GM21367 (cell line): ENCODE measurements around the gene XG.
"Not testable (repeated sequence)": the region's sequence is repeated elsewhere in the genome, so short reads cannot be mapped to it uniquely, and the experiment has no call there.

Experiments used
- ATAC-seq: cut with Tn5 transposase; IDR thresholded peaks from one replicate; pipeline ENCODE4 v1.9.1; 2021; ENCODE audit not compliant: unreplicated experiment

XG gene

DNA sequence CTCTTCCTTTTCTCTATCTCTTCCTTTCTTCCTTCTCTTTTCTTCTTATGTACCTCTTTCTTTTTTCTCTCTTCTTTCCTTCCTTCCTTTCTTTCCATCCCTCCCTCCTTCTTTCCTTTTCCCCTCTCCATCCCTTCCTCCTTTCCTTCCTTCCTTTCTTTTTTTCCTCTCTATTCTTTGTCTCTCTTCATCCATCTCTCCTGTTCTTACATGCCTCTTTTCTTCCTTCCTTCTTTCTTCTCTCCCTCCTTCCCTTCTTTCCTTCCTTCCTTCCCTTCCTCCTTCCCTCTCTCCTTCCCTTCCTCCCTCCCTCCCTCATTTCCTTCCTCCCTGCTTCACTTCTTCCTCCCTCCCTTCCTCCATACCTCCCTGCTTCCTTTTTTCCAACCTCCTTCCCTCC, 19.2 kb upstream of the XG start:
- no peak for ATAC-seq

DNA sequence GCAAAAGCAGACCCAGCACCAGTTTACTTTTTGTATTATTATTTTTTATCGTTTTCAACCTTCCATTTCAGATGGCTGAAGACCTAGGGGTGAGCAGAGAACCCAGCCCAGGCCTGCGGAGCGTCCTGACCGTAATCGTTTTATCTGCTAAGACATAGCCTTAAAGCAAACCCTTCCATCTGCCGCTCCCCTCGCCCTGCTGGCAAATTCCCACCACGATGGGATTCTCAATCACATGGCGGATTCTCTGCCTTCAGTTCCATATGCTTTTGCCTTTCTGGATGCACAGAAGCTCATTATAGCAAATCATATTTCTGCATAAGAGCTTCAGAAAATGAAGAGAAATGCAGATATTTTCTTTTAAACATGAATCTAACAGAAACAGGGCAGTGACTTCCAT, 18.6 kb upstream of the XG start:
- ATAC-seq: no peak

DNA sequence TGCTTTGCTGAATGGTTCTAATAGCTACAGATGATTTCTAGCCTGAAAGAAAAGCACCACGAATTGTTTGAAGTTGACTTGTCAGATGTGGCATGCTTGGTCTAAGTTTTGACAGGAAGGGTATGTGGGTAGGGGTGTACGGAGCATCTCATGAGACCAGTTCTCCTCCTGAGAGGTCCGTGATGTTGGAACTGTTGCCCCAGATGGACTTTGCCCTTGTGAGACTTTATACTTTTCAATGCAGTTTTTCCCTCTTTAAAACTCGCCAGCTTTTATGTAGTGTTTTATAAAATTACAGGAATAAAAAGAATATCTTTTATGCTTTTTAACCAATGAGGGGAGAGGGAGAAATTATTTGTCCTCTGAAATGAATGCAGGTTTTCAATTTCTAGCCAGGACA, 16.6 kb upstream of the XG start:
- ATAC-seq: no peak

DNA sequence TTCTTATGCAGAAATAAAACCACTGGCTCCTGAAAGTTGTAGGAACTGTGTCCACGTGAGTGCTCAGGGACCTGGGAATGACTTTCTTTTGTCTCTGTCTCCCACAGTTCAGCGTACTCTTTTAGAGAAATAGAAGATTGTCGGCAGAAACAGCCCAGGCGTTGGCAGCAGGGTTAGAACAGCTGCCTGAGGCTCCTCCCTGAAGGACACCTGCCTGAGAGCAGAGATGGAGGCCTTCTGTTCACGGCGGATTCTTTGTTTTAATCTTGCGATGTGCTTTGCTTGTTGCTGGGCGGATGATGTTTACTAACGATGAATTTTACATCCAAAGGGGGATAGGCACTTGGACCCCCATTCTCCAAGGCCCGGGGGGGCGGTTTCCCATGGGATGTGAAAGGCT, 11.2 kb upstream of the XG start:
- ATAC-seq: no peak

DNA sequence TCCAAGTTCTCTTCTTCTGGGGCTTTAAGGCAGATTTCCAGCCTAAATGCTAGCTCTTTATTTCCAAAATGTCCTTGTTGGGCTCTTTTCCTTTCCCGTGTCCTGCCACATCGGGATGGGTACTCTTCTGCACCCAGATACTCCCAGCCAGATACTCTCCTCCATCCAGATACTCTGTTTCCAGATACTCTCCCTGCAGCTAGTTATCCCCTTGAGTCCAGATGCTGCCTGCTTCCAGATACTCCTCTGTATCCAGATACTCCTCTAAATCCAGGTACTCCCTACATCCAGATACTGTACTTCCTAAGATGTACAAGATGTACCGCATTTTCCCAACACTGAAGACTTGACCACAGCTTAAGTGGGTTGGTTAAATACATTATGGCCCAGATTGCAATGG, 10.5 kb upstream of the XG start:
- ATAC-seq: no peak

DNA sequence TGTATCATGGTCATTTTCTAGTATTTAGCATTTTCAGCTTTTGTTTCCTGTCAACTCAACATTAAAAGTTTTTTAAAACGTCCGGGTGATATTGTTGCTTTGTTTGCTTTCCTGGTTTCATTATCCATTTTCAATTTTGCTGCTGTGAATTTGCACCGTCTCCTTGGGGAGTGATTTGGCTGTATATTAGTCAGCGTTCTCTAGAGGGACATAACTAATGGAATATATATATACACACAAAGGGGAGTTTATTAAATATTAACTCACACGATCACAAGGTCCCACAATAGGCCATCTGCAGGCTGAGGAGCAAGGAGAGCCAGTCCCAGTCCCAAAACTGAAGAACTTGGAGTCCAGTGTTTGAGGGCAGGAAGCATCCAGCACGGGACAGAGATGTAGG, 5.6 kb upstream of the XG start:
- ATAC-seq: not testable (repeated sequence)

DNA sequence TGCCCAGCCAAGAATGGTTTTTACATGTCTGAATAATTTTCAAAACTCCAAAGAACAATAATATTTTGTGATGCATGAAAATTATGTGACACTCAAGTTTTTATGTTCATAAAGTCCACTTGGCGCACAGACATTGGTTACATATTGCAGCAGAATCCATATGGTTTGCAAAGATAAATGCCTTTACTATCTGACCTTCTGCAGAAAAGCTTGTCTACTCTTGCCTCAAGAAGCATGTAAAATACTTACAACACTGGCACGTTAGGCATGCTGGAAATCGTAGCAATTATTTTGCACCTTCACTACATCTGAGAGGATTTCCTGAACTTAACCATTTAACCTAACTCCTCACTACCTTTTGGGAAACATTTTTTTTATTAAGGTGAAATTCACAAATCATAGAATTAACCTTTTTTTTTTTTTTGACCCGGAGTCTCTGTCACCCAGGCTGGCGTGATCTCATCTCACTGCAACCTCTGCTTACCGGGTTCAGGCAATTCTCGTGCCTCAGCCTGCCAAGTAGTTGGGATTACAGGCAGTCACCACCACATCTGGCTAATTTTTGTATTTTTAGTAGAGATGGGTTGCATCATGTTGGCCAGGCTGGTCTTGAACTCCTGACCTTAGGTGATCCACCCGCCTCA, 3.5 kb upstream of the XG start:
- no peak for ATAC-seq

DNA sequence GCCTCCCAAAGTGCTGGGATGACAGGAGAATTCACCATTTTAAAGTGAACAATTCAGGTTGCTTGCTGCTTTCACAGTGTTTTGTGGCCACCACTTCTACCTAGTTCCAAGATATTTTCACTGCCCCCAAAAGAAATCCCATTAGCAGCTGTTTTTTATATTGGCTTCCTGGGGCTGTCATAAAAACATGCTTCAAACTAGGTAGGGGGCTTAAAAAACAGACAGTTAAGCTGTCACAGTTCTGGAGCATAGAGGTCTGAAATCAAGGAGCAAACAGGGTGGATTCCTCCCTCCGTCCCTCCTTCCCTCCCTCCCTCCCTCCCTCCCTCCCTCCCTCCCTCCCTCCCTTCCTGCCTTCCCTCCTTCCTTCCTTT, 3.0 kb upstream of the XG start:
- ATAC-seq: no peak

DNA sequence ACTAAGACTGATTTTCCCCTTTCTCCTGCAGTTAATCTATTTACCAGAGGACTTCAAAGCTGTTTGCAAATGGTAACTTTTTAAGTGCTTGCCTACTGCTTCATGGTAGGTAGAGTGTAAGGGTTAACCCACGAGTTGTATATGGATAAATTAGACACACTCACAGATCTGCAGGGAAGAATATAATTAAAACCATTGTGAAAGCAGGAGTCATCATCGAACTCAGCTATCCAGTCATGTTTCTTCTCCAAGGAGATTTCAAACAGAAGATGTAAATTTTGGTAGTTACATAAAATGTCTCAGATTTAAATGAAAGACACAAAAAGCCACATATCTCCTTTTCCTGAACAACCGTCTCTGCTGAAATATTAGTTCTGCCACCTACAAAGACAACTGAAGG, 549 bp upstream of the XG start:
- no peak for ATAC-seq

DNA sequence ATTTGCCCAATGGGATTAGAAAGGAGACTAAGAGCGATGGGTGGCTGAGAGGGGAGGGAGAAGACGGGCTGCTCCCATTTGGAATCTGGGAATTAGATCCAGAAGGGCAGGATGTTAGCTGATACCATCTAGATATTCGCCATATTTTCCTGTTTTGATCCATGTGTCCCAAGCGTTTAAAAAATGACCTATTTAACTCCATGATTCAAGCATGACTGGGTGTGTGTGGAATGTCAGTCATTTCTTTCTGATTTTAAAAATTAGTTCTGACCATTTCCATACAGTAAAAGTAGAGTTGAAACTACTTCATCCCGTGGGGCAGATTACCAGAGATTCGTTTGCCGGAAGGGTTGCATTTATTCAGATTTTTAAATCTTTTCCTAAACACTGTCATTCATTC, 601 bp downstream of the XG start:
- ATAC-seq: not testable (repeated sequence)

DNA sequence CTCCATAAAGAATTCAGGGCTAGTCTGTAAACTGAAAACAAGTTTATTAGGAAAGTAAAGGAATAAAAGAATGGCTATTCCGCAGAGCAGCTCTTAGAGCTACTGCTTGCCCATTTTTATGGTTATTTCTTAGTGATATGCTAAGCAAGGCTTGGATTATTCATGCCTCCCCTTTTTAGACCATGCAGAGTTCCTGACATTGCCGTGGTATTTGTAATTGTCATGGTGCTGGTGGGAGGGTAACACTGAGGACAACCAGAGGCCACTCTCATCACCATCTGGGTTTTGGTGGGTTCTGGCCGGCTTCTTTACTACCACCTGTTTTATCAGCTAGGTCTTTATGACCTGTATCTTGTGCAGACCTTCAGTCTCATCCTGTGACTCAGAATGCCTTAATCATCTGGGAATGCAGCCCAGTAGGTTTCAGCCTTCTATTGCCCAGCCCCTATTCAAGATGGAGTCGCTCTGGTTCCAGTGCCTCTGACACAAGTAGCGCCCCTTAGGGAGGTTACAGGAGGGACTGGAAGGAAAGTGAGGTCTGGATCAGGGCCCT, 3.4 kb downstream of the XG start:
- ATAC-seq: not testable (repeated sequence)

DNA sequence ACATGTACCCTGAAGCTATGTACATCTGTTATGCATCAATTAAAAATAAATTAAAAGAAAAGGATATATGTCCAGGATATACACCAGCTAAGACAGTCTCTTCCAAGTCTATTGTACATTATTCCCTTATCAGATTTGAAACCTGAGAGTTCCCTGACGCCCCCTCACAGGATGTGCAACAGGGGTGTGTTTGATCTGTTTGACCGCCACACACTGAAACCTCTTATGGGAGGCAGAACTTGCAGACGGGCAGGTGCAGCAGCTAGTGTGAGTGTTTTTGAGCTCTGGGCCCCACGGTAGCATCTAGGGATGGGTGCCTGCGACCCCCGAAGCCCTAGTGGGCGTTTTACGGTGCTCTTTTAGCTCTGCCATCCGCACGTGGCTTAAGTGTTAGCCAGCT, 4.7 kb downstream of the XG start:
- ATAC-seq: no peak

DNA sequence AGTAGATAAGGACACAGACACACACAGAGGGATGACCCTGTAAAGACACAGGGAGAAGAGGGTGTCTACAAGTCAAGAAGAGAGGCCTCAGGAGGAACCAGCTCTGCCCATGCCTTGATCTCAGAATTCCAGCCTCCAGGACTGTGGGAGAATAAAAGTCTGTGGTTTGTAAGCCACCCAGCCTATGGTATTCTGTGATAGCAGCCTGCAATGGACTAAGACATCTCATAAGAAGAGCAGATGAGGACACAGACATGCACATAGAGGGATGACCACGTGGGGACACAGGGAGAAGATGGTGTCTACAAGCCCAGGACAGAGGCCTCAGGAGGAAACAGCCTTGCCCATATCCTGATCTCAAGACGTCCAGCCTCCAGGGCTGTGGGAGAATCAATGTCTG, 9.4 kb downstream of the XG start:
- ATAC-seq: no peak

DNA sequence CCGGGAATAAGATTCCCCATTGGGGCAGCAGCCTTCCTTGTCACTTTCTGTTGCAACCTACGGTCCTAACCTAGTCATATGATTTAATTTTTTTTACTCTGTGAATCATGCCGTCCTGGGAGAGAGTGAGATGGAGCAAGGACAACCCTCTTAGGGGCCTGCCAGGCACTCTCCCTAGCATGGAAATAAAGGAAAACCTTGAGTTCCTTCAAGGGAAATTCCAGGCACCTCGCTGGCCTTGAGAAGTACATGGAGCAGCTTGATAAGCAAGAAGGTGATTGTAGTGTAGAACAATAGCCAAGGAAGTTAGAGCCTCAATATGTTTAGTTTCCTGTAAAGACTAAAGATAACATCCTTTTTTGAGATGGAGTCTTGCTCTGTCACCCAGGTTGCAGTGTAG, 10.8 kb downstream of the XG start:
- ATAC-seq: not testable (repeated sequence)

DNA sequence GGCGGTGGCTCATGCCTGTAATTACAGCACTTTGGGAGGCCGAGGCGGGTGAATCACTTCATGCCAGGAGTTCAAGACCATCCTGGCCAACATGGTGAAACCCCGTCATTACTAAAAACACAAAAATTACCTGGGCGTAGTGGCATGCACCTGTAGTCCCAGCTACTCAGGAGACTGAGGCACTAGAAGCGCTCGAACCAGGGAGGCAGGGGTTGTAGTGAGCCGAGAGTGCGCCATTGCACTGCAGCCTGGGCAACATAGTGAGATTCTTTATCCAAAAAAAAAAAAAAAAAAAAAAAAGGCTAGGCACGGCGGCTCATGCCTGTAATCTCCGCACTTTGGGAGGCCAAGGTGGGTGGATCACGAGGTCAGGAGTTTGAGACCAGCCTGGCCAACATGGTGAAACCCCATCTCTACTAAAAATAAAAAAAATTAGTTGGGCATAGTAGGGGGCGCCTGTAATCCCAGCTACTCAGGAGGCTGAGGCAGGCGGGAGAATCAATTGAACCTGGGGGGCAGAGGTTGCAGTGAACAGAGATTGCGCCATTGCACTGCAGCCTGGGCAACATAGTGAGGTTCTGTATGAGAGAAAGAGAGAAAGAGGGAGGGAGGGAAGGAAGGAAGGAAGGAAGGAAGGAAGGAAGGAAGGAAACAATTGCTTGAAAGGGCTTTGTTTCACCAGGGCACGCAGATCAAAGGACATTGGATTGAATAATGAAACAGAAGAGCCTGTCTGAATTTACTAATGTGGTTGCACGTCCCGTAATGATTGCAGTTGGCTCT, 13.1 kb downstream of the XG start:
- ATAC-seq: not testable (repeated sequence)

DNA sequence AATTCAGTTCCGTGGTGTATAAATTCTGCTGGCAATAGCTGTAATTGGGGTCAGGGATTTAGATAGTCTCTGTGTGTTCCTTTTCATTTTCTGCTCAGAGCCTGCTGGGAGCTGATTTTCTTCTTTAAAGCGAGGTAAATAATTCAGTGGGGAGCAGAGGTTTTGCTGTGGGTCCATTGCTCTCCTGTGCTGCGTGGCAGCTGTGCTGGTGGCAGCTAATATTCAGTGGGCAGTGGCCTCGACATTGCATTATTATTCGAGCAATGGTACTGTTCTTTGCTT, 13.7 kb downstream of the XG start:
- ATAC-seq: no peak

DNA sequence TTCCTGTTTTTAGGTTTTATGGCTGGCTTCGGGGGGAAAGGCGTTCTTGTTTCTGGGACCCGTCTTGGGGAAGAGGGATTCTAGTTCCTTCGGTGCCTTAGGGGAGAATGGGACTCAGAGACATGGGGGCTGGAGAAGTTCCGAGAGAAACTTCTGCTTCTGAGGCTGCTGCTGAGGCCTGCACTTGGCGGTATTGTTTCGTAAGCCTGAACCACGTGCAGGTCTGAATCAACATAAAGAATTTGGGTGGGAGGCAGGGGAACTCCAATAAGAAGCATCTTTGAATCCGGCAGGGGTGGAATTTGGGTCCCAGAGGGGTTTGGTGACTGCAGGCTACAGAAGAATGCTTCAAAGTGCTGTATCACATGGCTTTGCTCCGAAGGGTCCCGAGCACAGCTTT, 15.1 kb downstream of the XG start:
- no peak for ATAC-seq

DNA sequence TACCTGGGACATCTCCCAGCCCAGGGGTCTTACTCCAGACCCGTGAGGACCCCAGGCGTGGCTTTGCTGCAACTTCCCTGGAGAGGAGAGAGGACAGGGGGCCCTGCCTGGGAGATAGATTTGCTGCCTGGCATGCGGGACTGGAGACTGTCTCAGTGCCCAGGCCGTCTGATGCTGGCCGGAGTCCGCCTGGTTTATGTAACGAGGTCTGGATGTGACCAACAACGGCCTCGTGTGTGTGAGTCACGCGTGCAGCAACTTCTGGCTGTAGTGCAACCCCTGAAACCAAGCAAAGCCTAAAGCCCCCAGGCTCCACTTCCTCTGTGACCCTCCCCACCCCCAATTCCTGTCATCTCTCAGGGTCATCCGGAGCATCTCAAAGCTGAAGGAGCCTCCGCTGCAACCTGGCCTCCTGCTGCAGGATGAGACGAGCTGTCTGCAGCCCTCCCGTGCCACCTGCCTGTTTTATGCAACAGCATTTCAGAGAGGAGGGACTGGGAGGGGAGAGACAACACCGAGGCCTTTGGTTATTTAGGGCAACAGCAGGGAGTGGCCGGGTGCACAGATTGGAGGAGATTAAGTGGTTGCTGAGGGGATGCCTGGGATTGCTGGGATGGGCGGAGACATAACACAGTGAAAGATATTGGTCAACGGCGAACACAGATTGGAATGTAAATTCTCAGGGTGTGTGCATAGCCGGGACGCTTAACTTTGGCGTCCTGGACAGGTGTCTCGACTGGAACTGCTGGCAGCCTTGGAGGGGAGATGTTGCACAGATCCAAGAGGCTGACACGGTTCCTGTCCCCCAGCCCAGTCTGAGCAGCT, 16.0 kb downstream of the XG start:
- no peak for ATAC-seq

DNA sequence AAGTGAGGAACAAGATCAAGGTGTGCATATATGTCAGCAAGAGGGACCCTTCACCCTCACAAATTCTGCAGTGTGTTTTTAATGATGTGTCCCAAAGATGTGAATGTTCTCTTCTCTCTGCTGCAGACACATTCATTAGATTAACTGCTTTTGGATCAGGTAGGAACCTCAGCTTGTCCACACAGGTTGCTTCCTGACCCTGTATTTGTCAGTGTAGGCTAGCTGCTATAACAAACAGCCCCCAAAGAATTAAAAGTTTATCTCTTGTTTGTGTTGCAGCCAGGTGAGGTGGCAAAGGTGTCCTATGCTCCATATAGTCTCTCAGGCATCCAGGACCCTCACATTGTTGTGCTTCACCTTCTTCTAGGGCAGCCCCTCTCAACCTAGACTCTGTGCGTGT, 17.8 kb downstream of the XG start:
- ATAC-seq: no peak

DNA sequence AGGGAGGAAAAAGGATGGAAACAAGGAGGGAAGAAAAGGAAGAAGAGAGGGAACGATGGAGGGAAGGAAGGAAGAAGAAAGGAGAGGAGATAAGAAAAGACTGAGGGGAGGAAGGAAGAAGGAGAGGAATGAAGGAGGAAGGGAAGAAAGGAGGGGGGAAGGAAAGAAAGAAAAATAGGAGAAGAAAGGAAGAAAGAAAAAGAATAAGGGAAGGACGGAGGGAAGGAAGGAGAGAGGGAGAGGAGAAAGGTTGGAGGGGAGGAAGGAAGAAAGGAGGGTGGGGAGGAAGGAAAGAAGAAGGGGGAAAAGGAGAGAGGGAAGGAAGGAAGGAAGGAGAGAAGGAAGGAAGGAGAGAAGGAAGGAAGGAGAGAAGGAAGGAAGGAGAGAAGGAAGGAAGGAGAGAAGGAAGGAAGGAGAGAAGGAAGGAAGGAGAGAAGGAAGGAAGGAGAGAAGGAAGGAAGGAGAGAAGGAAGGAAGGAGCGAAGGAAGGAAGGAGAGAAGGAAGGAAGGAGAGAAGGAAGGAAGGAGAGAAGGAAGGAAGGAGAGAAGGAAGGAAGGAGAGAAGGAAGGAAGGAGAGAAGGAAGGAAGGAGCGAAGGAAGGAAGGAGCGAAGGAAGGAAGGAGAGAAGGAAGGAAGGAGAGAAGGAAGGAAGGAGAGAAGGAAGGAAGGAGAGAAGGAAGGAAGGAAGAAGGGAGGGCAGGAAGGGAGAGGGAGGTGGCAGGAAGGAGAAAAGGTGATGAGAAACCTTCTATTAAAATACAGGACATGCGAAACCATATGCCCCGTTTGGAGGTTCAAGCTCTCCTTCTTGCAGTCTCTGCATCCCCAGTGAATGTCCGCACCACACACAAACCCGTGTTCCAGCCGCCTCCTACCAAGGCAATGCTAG, 21.6 kb downstream of the XG start:
- not testable (repeated sequence) for ATAC-seq

DNA sequence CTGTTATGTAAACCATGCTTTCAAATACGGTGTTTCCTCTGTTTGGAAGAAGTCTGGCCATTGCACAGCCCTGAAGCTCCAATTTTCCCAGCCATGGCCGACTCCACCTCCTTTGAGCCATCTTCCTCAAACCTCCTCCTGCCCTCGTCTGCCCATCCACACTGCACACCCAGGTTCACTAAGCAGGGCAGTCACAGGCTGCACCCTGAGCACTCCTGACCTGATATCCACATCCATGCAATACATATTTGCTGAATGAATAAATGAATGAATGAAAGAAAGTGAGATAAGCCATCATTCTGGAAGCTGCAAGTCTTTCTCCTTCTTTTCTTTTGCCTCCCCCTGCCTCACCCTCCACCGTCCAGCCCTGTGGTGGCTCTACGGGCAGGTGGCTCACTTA, 22.2 kb downstream of the XG start:
- ATAC-seq: no peak
